HFF-Myc (cell line): ENCODE results near the gene CREG2.

Experiments used
- DNase-seq: peaks from one replicate; pipeline ENCODE4 v3.0.0-alpha.2; 2011; ENCODE audit warnings: low read depth; ENCODE audit errors: extremely low read depth
- H3K4me3 ChIP-seq: replicated peaks from 2 replicates; pipeline ENCODE4 v1.5.1; 2011; ENCODE audit warnings: low read depth, mild to moderate bottlenecking, control low read depth, low read length
- CTCF ChIP-seq: IDR thresholded peaks from 2 replicates; pipeline ENCODE4 v1.5.1; 2012; ENCODE audit warnings: mild to moderate bottlenecking, low read depth, low read length, control low read depth; ENCODE audit errors: missing control alignments

The CREG2 gene

GRCh38 chr2:101360232-101360631 is 27.1 kb downstream of the CREG2 start:
- TF ChIP-seq CTCF: no peak
- no peak for DNase-seq
- H3K4me3 ChIP-seq: no peak overlapping the region

GRCh38 chr2:101359410-101359954 is 27.8 kb downstream of the CREG2 start:
- TF ChIP-seq CTCF: no peak
- DNase-seq: no peak
- no peak overlapping the region for H3K4me3 ChIP-seq

- DNase-seq: no peak
- no peak for TF ChIP-seq CTCF
- H3K4me3 ChIP-seq: no peak overlapping the region
Measured at GRCh38 chr2:101357376-101357775, 29.9 kb downstream of the CREG2 start.

- no peak for DNase-seq
- no peak overlapping the region for H3K4me3 ChIP-seq
- no peak for TF ChIP-seq CTCF
Measured at GRCh38 chr2:101356521-101356920, 30.8 kb downstream of the CREG2 start.

GRCh38 chr2:101356055-101356454 is 31.2 kb downstream of the CREG2 start:
- DNase-seq: no peak
- H3K4me3 ChIP-seq: no peak overlapping the region
- no peak for TF ChIP-seq CTCF

- H3K4me3 ChIP-seq: no peak overlapping the region
- DNase-seq: no peak
- TF ChIP-seq CTCF: no peak
Measured at GRCh38 chr2:101355401-101356054, 31.8 kb downstream of the CREG2 start.
